ENCODE measurements around the gene PIP5KL1. TPM values are rescaled to one million over a fixed set of nuclear protein-coding genes. Genes with fewer than 3 reads are reported as not detected.
A peak's percentile ranks its signal among the peaks of the same experiment; 100 is the strongest.

The PIP5KL1 gene
- total and polyA plus RNA-seq, 2 of the 4 experiments (the other 2 are of a cell fraction), result 0.36 to 3.6 TPM

DNA sequence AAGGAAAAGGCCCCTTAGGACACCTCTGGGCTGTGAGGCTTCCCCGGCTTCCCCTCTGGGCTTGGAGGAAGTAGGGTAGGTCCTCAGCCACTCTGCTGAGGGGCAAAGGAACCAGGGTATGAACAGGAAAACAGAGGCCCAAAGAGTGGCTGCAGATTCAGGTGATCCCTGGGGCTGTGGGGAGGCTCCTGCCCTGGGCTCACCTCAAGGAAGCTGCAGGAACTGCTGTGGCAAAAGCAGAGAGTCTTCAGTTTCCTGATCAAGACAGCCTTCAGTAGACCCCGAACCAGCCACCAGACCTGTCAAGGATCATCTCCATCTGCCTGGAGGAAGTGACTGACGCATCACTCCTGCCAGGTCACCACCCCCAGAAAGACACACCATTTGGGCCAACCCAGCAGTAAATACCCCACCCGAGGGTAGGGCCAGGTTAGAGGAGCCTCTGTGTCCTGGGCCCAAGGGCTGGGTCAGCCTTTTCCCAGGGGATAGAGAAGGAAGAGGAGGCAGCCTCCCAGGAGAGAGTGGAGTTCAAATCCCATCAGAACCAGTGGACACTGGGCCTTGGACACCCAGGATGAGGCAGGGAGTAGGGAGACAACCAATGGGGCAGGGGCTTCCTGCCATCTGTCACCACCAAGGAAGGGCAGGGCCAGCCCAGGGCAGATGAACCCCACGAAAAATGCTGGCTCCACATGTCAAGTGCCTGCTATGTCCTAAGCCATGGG, 25.4 kb downstream of the PIP5KL1 start:
- ChIA-PET CTCF (interaction anchor here (1.1 kb wide), 1 partner anchor 35 kb away, joined by 4 read pairs; no protein-coding TSS in a partner anchor), POLR2A (ENCODE audit: unreplicated experiment) (no interaction called here)
- Histone ChIP-seq H3K9me3 (ENCODE audit: control insufficient read depth, insufficient read depth, low read length) (no peaks in the 10 kb centered on the region), H2BK5ac (ENCODE audit: low read depth, low read length, poor library complexity, severe bottlenecking) (no peak overlapping the region), H3K56ac (ENCODE audit: extremely low read depth, insufficient read depth, low read length) (no peak overlapping the region), H2AK9ac (replicated peaks; ENCODE audit: low read depth, low read length, poor library complexity) (peak overlapping the region; percentile 30), H3K4me2 (ENCODE audit: low read depth, low read length) (no peak overlapping the region), H4K20me1 (ENCODE audit: insufficient read depth, low read length) (no peaks in the 10 kb centered on the region), H3K9me1 (ENCODE audit: insufficient read depth, low read length) (peaks cover 7% of the 10 kb centered on the region), H4K91ac (ENCODE audit: insufficient read depth, low read depth, low read length) (no peak overlapping the region), H3K4me3 (ENCODE audit: insufficient read depth, low read depth, low read length) (no peak overlapping the region), H3K4me1 (ENCODE audit: control insufficient read depth, insufficient read depth, low read length) (peaks cover 17% of the 10 kb centered on the region), H4K8ac (ENCODE audit: low read depth in 2 of 2, low read length in 2 of 2) (peak overlapping the region in 1 of 2 experiments; percentile 35; a peak in 2 of 4 replicates), H3K23ac (ENCODE audit: low read depth, low read length) (no peak overlapping the region), H2BK15ac (ENCODE audit: low read depth, low read length) (no peak overlapping the region), H3K14ac (replicated peaks; ENCODE audit: low read depth, low read length) (no peak overlapping the region), H2BK20ac (ENCODE audit: low read depth, low read length) (no peak overlapping the region), H3K4ac (ENCODE audit: low read depth, low read length) (no peak overlapping the region; the same call in 1 of the 2 replicates), H4K5ac (ENCODE audit: low read depth, low read length) (no peak overlapping the region), H2BK120ac (ENCODE audit: low read depth, low read length) (0 out of 2 replicates have a peak overlapping the region, but pooled peaks have one; percentile 8), H3K27me3 (ENCODE audit: control insufficient read depth, insufficient read depth, low read length) (no peaks in the 10 kb centered on the region), H3K36me3 (ENCODE audit: control insufficient read depth, insufficient read depth, low read length) (peaks cover 11% of the 10 kb centered on the region), H2AFZ (replicated peaks; ENCODE audit: low read length, poor library complexity) (no peak overlapping the region), H3K9ac (ENCODE audit: low read depth, low read length) (no peak overlapping the region), H2AK5ac (ENCODE audit: low read depth, low read length) (peak overlapping the region; percentile 39), H3K79me1 (ENCODE audit: low read depth in 1 of 2, low read length in 2 of 2) (peaks cover under 1 to 3% of the 10 kb centered on the region in 2 experiments; a peak in 2 of 4 replicates), H3K18ac (ENCODE audit: low read depth, low read length) (no peak overlapping the region), H3K27ac (ENCODE audit: insufficient read depth, low read length) (no peak overlapping the region)
- dilution Hi-C loops (cut with HindIII; ENCODE audit: low sequenced_read_pairs, unreplicated experiment) (no loop called here), in situ Hi-C loops (cut with MboI; ENCODE audit: low sequenced_read_pairs) (no loop called here), intact Hi-C loops (cut with micrococcal nuclease) (no loop called here)
- no peak for DNase-seq
- 50% methylated on average over 1 of the region's 5 CpGs; no CpG with 5 or more reads in 1 of the 2 experiments for WGBS, 2 experiments (ENCODE audit: extremely low coverage in 2 of 2, insufficient read length in 1 of 2)
- no peak for ATAC-seq (ENCODE audit: low read depth)
- no peak for TF ChIP-seq FOS (IDR thresholded peaks at IDR 0.05; ENCODE audit: low read depth, low read length)
- no peak for TF ChIP-seq CEBPB (IDR thresholded peaks at IDR 0.05; ENCODE audit: low read depth, low read length)
- BruUV-seq (replicated peaks), result no TSS peak

All from IMR-90 (cell line).